T-cell (primary cell): ENCODE results near the gene LRRC4C. TPM values are rescaled to one million over a fixed set of nuclear protein-coding genes. Genes with fewer than 3 reads are reported as not detected.

Experiments used
- ATAC-seq, 4 experiments: fragments of 200-7000 bp in 3 of 4; fragments of 150-1000 bp in 1 of 4; cut with Tn5 transposase; replicated peaks in 1 of 4; 1 replicate in 3 of 4; 2 replicates in 1 of 4; pipeline ENCODE4 v1.10.0; 2021; ENCODE audit warnings: moderate library complexity in 3 of 4, mild to moderate bottlenecking in 2 of 4, moderate number of reproducible peaks in 1 of 4
- CTCF ChIA-PET, 2 donors: fragments of 300-600 bp; sonication (Branson Sonifier 250); formaldehyde crosslinking; loops; one replicate each; lab custom pipeline; 2022; ENCODE audit warnings: antibody characterized with exemption in 2 of 2; lab: Charles Lee
- POLR2A ChIA-PET, 2 donors: fragments of 300-600 bp; sonication (Branson Sonifier 250); formaldehyde crosslinking; loops; one replicate each; lab custom pipeline; 2022; ENCODE audit warnings: antibody characterized with exemption in 2 of 2; lab: Charles Lee
- DNase-seq, 35 experiments: peaks; one replicate each; pipeline versions ENCODE4 v3.0.0 to v3.0.0-alpha.2; 2013 to 2023
- H3K27ac ChIP-seq: one replicate; pipeline ENCODE4 v1.5.1; 2013; ENCODE audit warnings: low read length
- H3K27me3 ChIP-seq, 2 experiments: replicated peaks in 1 of 2; 1 replicate in 1 of 2; 2 replicates in 1 of 2; pipeline versions ENCODE4 v1.6.1 to v1.7.0; 2013; ENCODE audit warnings: low read length in 1 of 2, mixed read lengths in 1 of 2; ENCODE audit not compliant: control insufficient read depth in 2 of 2, insufficient read depth in 2 of 2; ENCODE audit errors: extremely low read depth in 1 of 2
- H3K36me3 ChIP-seq, 2 donors: 1 replicate in 1 of 2; 2 replicates in 1 of 2; pipeline versions ENCODE4 v1.6.1 to v1.7.0; 2013; ENCODE audit warnings: low read length in 1 of 2; ENCODE audit not compliant: control insufficient read depth in 2 of 2, insufficient read depth in 1 of 2; ENCODE audit errors: extremely low read depth in 1 of 2
- H3K4me1 ChIP-seq, 2 experiments: 1 replicate in 1 of 2; 2 replicates in 1 of 2; pipeline versions ENCODE4 v1.6.1 to v1.7.0; 2013; ENCODE audit warnings: low read length in 2 of 2, mixed read lengths in 1 of 2; ENCODE audit not compliant: insufficient read depth in 2 of 2, control insufficient read depth in 1 of 2; ENCODE audit errors: extremely low read depth in 1 of 2
- H3K4me3 ChIP-seq, 2 donors: 1 replicate in 1 of 2; 2 replicates in 1 of 2; pipeline versions ENCODE4 v1.5.1 to v1.7.0; 2013; ENCODE audit warnings: mild to moderate bottlenecking in 2 of 2, low read length in 1 of 2, moderate library complexity in 1 of 2; ENCODE audit not compliant: control insufficient read depth in 1 of 2; ENCODE audit errors: extremely low read depth in 1 of 2
- H3K9me3 ChIP-seq: 2 replicates; pipeline ENCODE4 v1.7.0; 2013
- H3K27ac Mint-ChIP-seq, 2 donors: one replicate each; pipeline ENCODE4 v1.8.0; 2020 to 2021; ENCODE audit warnings: mild to moderate bottlenecking in 2 of 2, mixed read lengths in 2 of 2
- H3K27me3 Mint-ChIP-seq, 2 donors: one replicate each; pipeline ENCODE4 v1.8.0; 2021 to 2022; ENCODE audit warnings: mixed read lengths in 2 of 2
- H3K36me3 Mint-ChIP-seq: one replicate; pipeline ENCODE4 v1.8.0; 2021; ENCODE audit warnings: mixed read lengths
- H3K4me1 Mint-ChIP-seq, 3 donors: one replicate each; pipeline ENCODE4 v1.8.0; 2020 to 2022; ENCODE audit warnings: mixed read lengths in 3 of 3, mild to moderate bottlenecking in 1 of 3
- H3K4me3 Mint-ChIP-seq, 3 donors: one replicate each; pipeline ENCODE4 v1.8.0; 2020 to 2022; ENCODE audit warnings: mild to moderate bottlenecking in 3 of 3, mixed read lengths in 3 of 3, moderate library complexity in 3 of 3
- H3K9me3 Mint-ChIP-seq, 3 donors: one replicate each; pipeline ENCODE4 v1.8.0; 2020 to 2022; ENCODE audit warnings: mixed read lengths in 3 of 3
- WGBS: methylation state at CpG from one replicate; pipeline ENCODE4 v1.1.5; 2013; ENCODE audit warnings: missing lambda C conversion rate; ENCODE audit not compliant: insufficient coverage; 5-methylcytosine and 5-hydroxymethylcytosine counted together
- total RNA-seq, 35 experiments: library from RNA in 6 of 35; stranded (reverse) in 6 of 35; fragments of 120-200 nt in 1 of 35; gene quantifications; one replicate each; pipeline versions ENCODE4 v1.2.1 to v1.2.4 and lab custom pipeline; 2013 to 2026

LRRC4C gene
- total RNA-seq, 5 donors from 2014 or later (not counting 1 experiment from before 2014, with no cell fraction given): not detected

- Histone ChIP-seq H3K27me3 (no peaks in the 10 kb centered on the region), H3K27ac (no peak overlapping the region), H3K4me3 (no peak overlapping the region), H3K36me3 (no peaks in the 10 kb centered on the region), H3K4me1 (no peaks in the 10 kb centered on the region), H3K9me3 (no peaks in the 10 kb centered on the region)
- CTCF ChIA-PET: no interaction called here
- Mint-ChIP-seq H3K9me3 (peaks cover 14 to 30% (median 17%) of the 10 kb centered on the region in 3 donors), H3K27ac (no peak overlapping the region), H3K27me3 (no peaks in the 10 kb centered on the region), H3K4me3 (no peak overlapping the region), H3K36me3 (no peaks in the 10 kb centered on the region), H3K4me1 (no peaks in the 10 kb centered on the region)
- POLR2A ChIA-PET: no interaction called here
- no peak for DNase-seq
- no CpG with 5 or more reads among the region's 1 CpG for WGBS
- ATAC-seq: no peak
These were observed 661.5 kb downstream of the LRRC4C start for GRCh38 chr11:40797981-40798380.

GRCh38 chr11:40787224-40787623 is 672.2 kb downstream of the LRRC4C start:
- Histone ChIP-seq H3K36me3 (no peaks in the 10 kb centered on the region), H3K27me3 (no peaks in the 10 kb centered on the region), H3K27ac (no peak overlapping the region), H3K4me3 (no peak overlapping the region), H3K9me3 (no peaks in the 10 kb centered on the region), H3K4me1 (no peaks in the 10 kb centered on the region)
- H3K9me3 Mint-ChIP-seq: peaks cover 10 to 46% (median 25%) of the 10 kb centered on the region in 3 donors
- no peaks in the 10 kb centered on the region for H3K4me1 Mint-ChIP-seq
- no peak overlapping the region for H3K27ac Mint-ChIP-seq
- no peak overlapping the region for H3K4me3 Mint-ChIP-seq
- no peaks in the 10 kb centered on the region for H3K27me3 Mint-ChIP-seq
- H3K36me3 Mint-ChIP-seq: no peaks in the 10 kb centered on the region
- no peak for DNase-seq
- WGBS: 32% methylated on average over 5 of the region's 5 CpGs
- POLR2A ChIA-PET: no interaction called here
- ATAC-seq: no peak
- CTCF ChIA-PET: no interaction called here

GRCh38 chr11:40763046-40763445 is 696.4 kb downstream of the LRRC4C start:
- Histone ChIP-seq H3K4me3 (no peak overlapping the region), H3K4me1 (no peaks in the 10 kb centered on the region), H3K36me3 (no peaks in the 10 kb centered on the region), H3K9me3 (no peaks in the 10 kb centered on the region), H3K27ac (no peak overlapping the region), H3K27me3 (no peaks in the 10 kb centered on the region)
- Mint-ChIP-seq H3K27me3 (no peaks in the 10 kb centered on the region), H3K36me3 (no peaks in the 10 kb centered on the region), H3K27ac (no peak overlapping the region), H3K4me3 (no peak overlapping the region), H3K9me3 (peaks cover 15 to 49% (median 26%) of the 10 kb centered on the region in 3 donors), H3K4me1 (no peaks in the 10 kb centered on the region)
- ChIA-PET POLR2A (no interaction called here), CTCF (no interaction called here)
- DNase-seq (no peak), ATAC-seq (no peak)

GRCh38 chr11:40759341-40759740 is 700.1 kb downstream of the LRRC4C start:
- Histone ChIP-seq H3K4me3 (no peak overlapping the region), H3K36me3 (no peaks in the 10 kb centered on the region), H3K27ac (no peak overlapping the region), H3K4me1 (no peaks in the 10 kb centered on the region), H3K9me3 (peaks cover 3% of the 10 kb centered on the region), H3K27me3 (no peaks in the 10 kb centered on the region)
- ChIA-PET POLR2A (no interaction called here), CTCF (no interaction called here)
- DNase-seq (no peak), ATAC-seq (no peak)
- no CpG with 5 or more reads among the region's 3 CpGs for WGBS
- H3K36me3 Mint-ChIP-seq: no peaks in the 10 kb centered on the region
- H3K27me3 Mint-ChIP-seq: no peaks in the 10 kb centered on the region
- peaks cover 13 to 37% (median 19%) of the 10 kb centered on the region in 3 donors for H3K9me3 Mint-ChIP-seq
- no peaks in the 10 kb centered on the region for H3K4me1 Mint-ChIP-seq
- H3K4me3 Mint-ChIP-seq: no peak overlapping the region
- H3K27ac Mint-ChIP-seq: no peak overlapping the region

GRCh38 chr11:40754297-40754696 is 705.2 kb downstream of the LRRC4C start:
- ChIA-PET POLR2A (no interaction called here), CTCF (no interaction called here)
- H3K27ac ChIP-seq: no peak overlapping the region
- H3K4me1 ChIP-seq: no peaks in the 10 kb centered on the region
- Mint-ChIP-seq H3K4me3 (no peak overlapping the region), H3K27ac (no peak overlapping the region), H3K4me1 (no peaks in the 10 kb centered on the region), H3K36me3 (no peaks in the 10 kb centered on the region), H3K27me3 (no peaks in the 10 kb centered on the region), H3K9me3 (peaks cover 11 to 34% (median 20%) of the 10 kb centered on the region in 3 donors)
- no peak overlapping the region for H3K4me3 ChIP-seq
- H3K9me3 ChIP-seq: peaks cover 3% of the 10 kb centered on the region
- WGBS: no CpG with 5 or more reads among the region's 2 CpGs
- no peak for DNase-seq
- H3K36me3 ChIP-seq: no peaks in the 10 kb centered on the region
- no peaks in the 10 kb centered on the region for H3K27me3 ChIP-seq
- ATAC-seq: no peak

- Mint-ChIP-seq H3K27me3 (no peaks in the 10 kb centered on the region), H3K4me3 (no peak overlapping the region), H3K9me3 (peaks cover 15 to 45% (median 28%) of the 10 kb centered on the region in 3 donors), H3K4me1 (no peaks in the 10 kb centered on the region), H3K27ac (no peak overlapping the region), H3K36me3 (no peaks in the 10 kb centered on the region)
- ChIA-PET CTCF (no interaction called here), POLR2A (no interaction called here)
- H3K27ac ChIP-seq: no peak overlapping the region
- no peaks in the 10 kb centered on the region for H3K4me1 ChIP-seq
- H3K4me3 ChIP-seq: no peak overlapping the region
- H3K9me3 ChIP-seq: peaks cover 6% of the 10 kb centered on the region
- no peaks in the 10 kb centered on the region for H3K27me3 ChIP-seq
- ATAC-seq (no peak), DNase-seq (no peak)
- no peaks in the 10 kb centered on the region for H3K36me3 ChIP-seq
- WGBS: 53% methylated on average over 4 of the region's 4 CpGs
These were observed 713.2 kb downstream of the LRRC4C start for GRCh38 chr11:40746282-40746681.

GRCh38 chr11:40732132-40732531 is 727.3 kb downstream of the LRRC4C start:
- CTCF ChIA-PET: no interaction called here
- Mint-ChIP-seq H3K4me3 (no peak overlapping the region), H3K27ac (no peak overlapping the region), H3K27me3 (no peaks in the 10 kb centered on the region), H3K4me1 (no peaks in the 10 kb centered on the region), H3K9me3 (peaks cover 6 to 29% (median 26%) of the 10 kb centered on the region in 3 donors), H3K36me3 (no peaks in the 10 kb centered on the region)
- Histone ChIP-seq H3K27me3 (no peaks in the 10 kb centered on the region), H3K4me1 (no peaks in the 10 kb centered on the region), H3K4me3 (no peak overlapping the region), H3K27ac (no peak overlapping the region), H3K36me3 (no peaks in the 10 kb centered on the region), H3K9me3 (peaks cover 2% of the 10 kb centered on the region)
- no peak for ATAC-seq
- POLR2A ChIA-PET: no interaction called here
- WGBS: 83% methylated on average over 2 of the region's 4 CpGs
- no peak for DNase-seq
